OCI-M2 (cell line): Measurements from ENCODE around the gene SNX21.

Source experiments
- DNase-seq: peaks from one replicate; lab custom pipeline; 2025; ENCODE audit not compliant: unreplicated experiment; lab: John Stamatoyannopoulos, UW

Gene SNX21

DNA sequence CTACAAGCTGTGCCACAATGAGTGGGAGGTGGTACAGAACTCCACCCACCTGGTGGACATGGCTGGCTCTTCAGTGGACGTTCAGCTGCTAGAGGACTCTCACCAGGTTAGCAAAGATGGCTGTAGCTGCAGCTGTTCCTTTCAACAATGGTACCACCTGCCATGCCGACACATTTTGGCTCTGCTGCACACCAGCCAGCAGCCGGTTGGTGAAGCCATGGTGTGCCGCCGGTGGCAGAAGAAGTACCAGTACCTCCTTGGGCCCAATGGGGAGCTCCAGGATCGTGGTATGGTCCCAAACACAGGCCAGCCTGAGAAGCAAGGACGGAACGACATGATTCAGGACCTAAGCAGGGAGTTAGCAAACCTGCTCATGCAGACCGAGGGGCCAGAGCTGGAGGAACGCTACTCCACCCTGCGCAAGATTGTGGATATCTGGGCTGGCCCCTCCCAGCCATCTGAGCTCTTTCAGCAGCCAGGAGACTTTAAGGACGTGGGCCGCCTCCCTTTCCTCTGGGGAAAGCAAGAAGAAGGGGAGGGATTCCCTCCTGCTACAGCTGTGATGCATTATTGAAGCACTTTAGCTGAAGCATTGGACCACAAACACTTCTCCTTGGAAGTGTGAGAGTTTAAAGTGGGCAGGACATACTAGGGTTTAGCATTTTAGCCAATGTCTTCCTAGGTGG lies 44.6 kb downstream of the SNX21 start:
- DNase-seq, result no peak

DNA sequence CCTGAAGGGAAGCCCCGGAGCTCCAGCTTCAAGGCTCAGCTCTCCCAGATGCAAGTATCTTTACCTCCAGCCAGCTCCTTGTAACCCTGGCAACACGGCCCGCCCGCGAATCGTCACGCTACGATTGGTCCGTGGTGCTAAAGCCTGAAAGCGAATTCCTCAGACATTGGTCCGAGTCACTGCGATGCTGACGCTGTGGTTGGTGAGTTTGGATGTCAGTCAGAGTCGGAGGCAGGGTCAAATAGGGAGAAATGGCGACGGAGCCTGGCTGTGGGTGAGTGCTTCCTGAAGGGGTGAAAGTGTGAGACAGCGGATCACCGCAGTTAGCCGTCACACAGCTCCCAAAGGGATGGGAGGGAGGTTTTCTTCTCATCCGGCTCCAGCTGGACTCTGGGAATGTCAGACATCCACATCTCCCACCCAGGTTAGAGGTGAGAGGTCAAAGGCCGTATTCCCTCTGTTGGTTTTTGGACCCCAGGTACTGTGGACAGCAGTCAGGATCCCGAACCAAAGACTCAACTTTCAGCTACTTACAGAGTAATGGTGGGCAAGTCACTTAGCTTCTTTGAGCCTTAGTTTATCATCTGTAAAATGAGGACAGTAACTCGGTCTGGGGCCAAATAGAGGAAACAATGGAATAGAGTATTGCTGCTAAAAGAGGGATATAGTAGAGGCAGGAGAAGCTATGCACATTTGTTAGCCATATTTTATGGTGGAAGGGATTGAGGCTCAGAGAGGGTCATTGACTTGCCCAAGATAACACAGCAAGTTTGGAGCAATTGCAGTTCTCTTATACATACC lies 47.6 kb downstream of the SNX21 start, which contains the start of gene ZSWIM1:
TSS of gene ZSWIM1 (plus strand) at position 240 of the 801 bp plus-strand sequence. CDS start 1,366 bp downstream, outside the sequence.
- DNase-seq, result peak; percentile 95

DNA sequence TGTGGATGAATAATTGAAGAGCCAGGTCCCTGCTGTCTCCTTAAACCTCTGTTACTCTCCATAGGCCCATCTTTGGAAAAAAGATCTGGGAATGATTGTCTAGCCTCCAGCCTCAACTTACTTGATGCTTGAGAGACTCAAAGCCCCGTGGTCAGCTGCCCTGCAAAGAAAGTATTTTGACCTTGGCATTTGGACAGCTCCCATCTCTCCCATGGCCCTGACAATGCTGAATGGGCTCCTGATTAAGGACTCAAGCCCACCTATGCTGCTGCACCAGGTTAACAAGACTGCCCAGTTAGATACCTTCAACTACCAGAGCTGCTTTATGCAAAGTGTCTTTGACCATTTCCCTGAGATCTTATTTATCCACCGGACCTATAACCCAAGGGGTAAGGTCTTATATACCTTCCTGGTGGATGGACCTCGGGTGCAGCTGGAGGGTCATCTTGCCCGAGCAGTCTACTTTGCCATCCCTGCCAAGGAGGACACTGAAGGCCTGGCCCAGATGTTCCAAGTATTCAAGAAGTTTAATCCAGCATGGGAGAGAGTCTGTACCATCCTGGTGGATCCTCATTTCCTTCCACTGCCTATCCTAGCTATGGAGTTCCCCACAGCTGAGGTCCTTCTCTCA lies 49.0 kb downstream of the SNX21 start:
- DNase-seq, result no peak

DNA sequence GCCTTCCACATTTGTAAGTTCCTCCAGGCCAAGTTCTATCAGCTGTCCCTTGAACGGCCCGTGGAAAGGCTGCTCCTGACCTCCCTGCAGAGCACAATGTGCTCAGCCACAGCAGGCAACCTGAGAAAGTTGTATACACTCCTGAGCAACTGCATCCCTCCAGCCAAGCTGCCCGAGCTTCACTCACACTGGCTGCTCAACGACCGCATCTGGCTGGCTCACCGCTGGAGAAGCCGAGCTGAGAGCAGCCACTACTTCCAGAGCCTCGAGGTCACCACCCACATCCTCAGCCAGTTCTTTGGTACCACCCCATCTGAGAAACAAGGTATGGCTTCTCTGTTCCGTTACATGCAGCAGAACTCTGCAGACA lies 49.5 kb downstream of the SNX21 start:
- DNase-seq, result no peak

DNA sequence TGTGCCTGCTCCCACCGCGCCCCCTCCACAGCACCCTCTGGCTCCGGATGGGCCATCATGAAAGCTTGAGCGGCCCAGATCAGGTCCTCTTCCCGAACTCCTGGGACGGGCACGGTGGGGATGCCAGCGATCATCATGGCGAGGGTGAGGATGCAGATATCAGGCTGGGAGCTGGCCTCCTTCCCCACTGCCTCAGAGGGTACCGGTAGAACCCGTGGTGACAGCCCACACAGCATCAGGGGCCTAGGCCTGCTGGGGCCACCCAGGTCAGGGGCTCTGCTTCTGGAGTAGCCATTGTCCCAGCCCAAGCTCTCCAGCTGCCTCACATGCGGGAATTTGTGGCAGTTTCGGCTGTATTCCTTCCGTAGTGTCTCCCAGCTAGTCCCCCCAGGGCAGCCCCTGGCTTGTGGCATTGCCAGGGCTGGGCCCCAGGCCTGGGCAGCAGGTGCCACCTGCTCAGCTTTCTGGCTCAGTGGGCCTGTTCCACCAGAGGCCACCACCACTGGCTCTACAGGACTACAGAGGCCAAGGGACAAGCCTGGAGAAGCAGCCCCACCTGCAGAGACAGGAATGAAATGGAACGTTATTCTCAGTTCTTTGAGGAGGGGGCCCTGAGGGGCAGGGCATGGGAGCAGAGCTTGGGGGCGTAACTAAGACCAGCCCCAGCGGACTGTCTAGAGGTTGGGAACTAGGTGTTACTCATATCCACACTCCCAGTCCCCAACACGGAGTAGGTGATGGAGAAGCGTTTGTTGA lies 53.2 kb downstream of the SNX21 start:
- no peak for DNase-seq

DNA sequence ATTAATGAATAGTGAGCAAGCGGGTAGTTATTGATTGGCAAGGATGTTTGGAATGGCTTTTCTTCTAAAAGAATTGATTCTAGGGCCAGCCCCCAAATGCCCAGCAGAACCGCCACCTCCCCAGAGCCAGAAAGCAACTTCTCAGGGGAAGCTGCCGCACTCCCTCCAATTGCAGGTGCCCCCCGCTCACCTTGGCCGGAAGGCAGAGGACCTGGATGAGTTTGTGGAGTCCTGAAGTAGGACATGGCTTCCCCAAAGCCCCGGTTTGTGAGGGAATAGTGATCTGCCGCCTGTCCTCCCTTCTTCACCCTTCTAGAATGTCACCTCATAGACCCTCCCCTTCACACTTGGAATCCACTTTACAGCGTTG lies 53.7 kb downstream of the SNX21 start, which contains the start of gene SPATA25:
TSS of gene SPATA25 (minus strand) at position 277 of the 370 bp plus-strand sequence. CDS start at position 245, 32 bp downstream.
- no peak for DNase-seq

DNA sequence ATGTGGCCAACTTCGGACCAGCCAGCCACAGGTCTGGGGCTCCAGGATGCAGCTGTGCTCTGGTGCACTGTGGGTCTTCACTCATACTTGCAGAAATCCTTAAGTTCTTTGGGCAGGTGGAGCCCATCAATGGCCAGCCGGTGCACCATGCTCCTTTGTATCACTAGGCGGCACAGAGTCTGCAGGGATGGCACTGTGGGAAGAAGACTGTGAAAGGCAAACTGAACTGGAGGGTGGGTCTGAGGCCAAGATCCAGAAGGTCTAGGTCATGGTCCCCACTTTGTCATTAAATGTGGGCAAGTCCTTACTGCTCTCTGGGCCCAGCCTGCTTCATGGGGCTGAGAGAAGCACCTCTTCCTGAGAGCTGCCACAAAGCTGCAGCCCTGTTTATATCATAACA lies 55.1 kb downstream of the SNX21 start:
- no peak for DNase-seq

DNA sequence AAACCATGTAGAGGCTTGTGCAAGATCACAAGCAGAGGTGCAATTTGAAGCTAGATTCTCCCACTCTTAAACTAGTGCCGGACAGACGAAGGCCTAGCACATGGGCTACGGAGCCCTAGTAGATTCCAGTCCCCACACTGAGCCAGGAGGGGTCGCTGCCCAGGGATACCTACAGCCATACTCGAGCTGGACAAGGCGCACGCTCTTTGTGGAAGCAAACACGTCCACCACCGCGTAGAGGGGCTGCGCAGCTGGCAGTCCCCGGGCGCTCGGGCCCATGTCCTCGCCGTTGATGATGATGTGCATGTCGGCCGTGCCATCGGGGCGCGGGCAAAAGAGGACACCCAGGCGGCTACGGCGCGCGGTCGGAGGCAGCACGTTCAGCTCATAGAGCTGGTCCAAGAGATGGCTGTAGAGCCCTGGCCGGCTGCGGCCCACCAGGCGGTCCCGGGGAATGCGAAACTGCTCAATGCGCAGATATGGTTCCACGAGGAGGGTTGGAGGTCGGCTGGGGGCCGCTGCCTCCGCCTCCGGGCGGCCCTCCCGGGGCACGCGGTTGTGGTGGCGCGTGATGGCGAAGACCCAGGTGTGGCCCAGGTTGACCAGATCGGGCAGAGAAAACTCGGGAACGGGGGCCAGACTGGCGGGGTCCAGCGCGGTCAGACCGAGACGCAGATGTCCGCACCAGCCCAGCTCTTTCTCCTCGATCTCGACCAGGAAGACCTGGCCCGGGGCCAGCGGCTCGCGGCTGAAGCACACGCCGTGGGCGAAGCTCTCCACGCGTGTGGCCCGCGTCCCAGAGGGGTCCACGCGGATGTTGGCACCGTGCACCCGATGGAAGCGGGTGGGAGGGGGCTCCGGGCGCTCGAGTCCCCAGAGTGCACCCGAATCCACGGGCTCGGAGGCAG lies 56.7 kb downstream of the SNX21 start:
- peak; percentile 56 for DNase-seq

DNA sequence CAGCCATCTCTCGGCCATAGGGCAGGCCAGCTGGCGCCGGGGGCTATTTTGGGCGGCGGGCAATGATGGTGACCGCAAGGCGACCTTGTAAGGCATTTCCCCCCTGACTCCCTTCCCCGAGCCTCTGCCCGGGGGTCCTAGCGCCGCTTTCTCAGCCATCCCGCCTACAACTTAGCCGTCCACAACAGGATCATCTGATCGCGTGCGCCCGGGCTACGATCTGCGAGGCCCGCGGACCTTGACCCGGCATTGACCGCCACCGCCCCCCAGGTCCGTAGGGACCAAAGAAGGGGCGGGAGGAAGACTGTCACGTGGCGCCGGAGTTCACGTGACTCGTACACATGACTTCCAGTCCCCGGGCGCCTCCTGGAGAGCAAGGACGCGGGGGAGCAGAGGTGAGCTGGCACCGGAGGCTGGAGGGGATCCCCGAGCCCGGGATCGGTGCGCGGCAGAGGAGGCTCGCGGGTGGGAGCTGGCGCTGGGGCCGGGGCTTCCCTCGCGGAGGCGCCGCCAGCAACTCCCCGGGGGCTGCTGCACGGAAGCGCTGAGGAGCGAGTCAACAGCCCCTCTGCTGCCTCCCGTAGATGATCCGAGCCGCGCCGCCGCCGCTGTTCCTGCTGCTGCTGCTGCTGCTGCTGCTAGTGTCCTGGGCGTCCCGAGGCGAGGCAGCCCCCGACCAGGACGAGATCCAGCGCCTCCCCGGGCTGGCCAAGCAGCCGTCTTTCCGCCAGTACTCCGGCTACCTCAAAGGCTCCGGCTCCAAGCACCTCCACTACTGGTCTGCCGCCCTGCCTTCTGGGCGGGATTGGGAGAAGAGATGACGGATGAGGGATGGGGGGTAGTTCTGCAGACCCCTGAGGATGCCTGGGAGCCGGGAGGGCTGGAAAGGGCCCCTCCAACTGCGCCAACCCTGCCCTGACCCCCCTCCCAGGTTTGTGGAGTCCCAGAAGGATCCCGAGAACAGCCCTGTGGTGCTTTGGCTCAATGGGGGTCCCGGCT lies 57.7 kb downstream of the SNX21 start, which contains the start of the genes CTSA and NEURL2:
TSS of gene CTSA (plus strand) at position 351 of the 999 bp plus-strand sequence. CDS start at position 585, 234 bp downstream.
TSS of gene NEURL2 (minus strand) at position 224 of the 999 bp plus-strand sequence. CDS start at position 7, 217 bp downstream.
- DNase-seq, result peak; percentile 86

DNA sequence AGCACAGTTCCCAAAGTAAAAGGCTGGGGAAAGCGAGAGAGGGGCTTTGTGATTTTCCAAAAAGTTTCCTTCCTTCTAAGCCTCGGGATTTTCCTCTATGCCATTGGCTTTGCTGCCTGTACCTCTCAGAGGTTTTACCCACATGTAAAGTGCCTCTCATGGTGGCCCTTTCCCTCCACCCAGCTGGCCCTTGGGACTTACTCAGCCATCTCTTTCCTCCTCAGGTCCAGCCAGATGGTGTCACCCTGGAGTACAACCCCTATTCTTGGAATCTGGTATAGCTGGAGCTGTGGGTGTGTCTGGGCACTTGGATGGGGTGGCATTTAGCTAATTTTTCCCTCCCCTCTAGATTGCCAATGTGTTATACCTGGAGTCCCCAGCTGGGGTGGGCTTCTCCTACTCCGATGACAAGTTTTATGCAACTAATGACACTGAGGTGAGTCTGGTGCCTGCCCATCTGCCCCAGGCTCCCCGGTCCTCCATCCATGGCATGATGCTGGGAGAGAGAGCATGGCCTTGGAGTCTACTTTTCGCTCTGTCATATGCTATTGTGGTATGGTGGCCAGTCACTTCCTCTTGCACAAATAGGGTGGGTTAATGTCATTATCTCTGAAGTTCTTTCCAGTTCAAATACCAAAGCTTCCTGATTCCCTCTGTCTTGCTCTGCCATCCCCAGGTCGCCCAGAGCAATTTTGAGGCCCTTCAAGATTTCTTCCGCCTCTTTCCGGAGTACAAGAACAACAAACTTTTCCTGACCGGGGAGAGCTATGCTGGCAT lies 58.6 kb downstream of the SNX21 start:
- no peak for DNase-seq
